SK-N-MC (cell line): ENCODE measurements around the gene MT1B.
"Not testable (repeated sequence)": the region's sequence is repeated elsewhere in the genome, so short reads cannot be mapped to it uniquely, and the experiment has no call there.

ENCODE experiments used
- EZH2 ChIP-seq: fragments of 200-600 bp; sonication (generic); IDR thresholded peaks from one replicate; pipeline ENCODE4 v1.6.1; 2017; ENCODE audit warnings: antibody characterized with exemption
- FOXP2 ChIP-seq: optimal IDR thresholded peaks from 2 replicates; pipeline ENCODE3; 2011; ENCODE audit warnings: mild to moderate bottlenecking, moderate library complexity; ENCODE audit not compliant: insufficient read depth; ENCODE audit errors: extremely low read length, control extremely low read depth
- POLR2AphosphoS5 ChIP-seq: IDR thresholded peaks from 2 replicates; pipeline ENCODE4 v1.6.1; 2012; ENCODE audit warnings: mild to moderate bottlenecking, low read depth, low read length, borderline replicate concordance

GRCh38 chr16:56665286-56666261, 13.9 kb downstream of the MT1B start:
- not testable (repeated sequence) for TF ChIP-seq EZH2, POLR2AphosphoS5, FOXP2
